HepG2 (cell line): ENCODE results near the gene DUS2. TPM values are rescaled to one million over a fixed set of nuclear protein-coding genes. Genes with fewer than 3 reads are reported as not detected.
A peak's percentile ranks its signal among the peaks of the same experiment; 100 is the strongest.

ENCODE experiments used
- AKAP8 ChIP-seq: sonication (generic); formaldehyde crosslinking; IDR thresholded peaks from 2 replicates; pipeline ENCODE4 v1.5.1; 2020; ENCODE audit warnings: mild to moderate bottlenecking, missing genetic modification reagents
- ATF7-NPFF ChIP-seq: sonication (generic); formaldehyde crosslinking; IDR thresholded peaks from 2 replicates; pipeline ENCODE4 v1.8.1; 2023; ENCODE audit warnings: mild to moderate bottlenecking, low read depth, missing genetic modification reagents, moderate library complexity
- EEA1 ChIP-seq: sonication (generic); formaldehyde crosslinking; IDR thresholded peaks from 2 replicates; pipeline ENCODE4 v1.5.1; 2020; ENCODE audit warnings: mild to moderate bottlenecking, missing genetic modification reagents, borderline replicate concordance
- ESRRA ChIP-seq: sonication (generic); formaldehyde crosslinking; IDR thresholded peaks from 2 replicates; pipeline ENCODE4 v1.5.1; 2020; ENCODE audit warnings: mild to moderate bottlenecking, low read depth, missing genetic modification reagents
- JUND ChIP-seq: sonication (generic); formaldehyde crosslinking; IDR thresholded peaks from 2 replicates; pipeline ENCODE4 v1.8.0; 2022; ENCODE audit warnings: mild to moderate bottlenecking, missing genetic modification reagents
- KLF9 ChIP-seq: IDR thresholded peaks from 2 replicates; pipeline ENCODE4 v1.6.1; 2016; ENCODE audit warnings: low read depth
- MAFF ChIP-seq: IDR thresholded peaks from 2 replicates; pipeline ENCODE4 v1.6.1; 2011; ENCODE audit warnings: low read depth, low read length, improper control_type of control experiment
- NONO ChIP-seq, 2 experiments: fragments of 450-650 bp in 1 of 2; sonication (generic) in 1 of 2; formaldehyde crosslinking in 1 of 2; IDR thresholded peaks in 1 of 2; conservative IDR thresholded peaks in 1 of 2; 2 replicates each; pipeline versions ENCODE4 v1.6.1 to v1.8.0; 2017 to 2022; ENCODE audit warnings: mild to moderate bottlenecking in 1 of 2, missing genetic modification reagents in 1 of 2, moderate library complexity in 1 of 2
- POLR2G ChIP-seq: fragments of 200-400 bp; formaldehyde crosslinking; IDR thresholded peaks from 2 replicates; pipeline ENCODE4 v1.6.1; 2018; ENCODE audit warnings: mild to moderate bottlenecking, low read depth, low read length, moderate library complexity
- PRDM10 ChIP-seq: sonication (generic); formaldehyde crosslinking; IDR thresholded peaks from 2 replicates; pipeline ENCODE4 v1.4.0; 2020; ENCODE audit warnings: low read depth, missing genetic modification reagents
- RELA ChIP-seq: sonication (generic); formaldehyde crosslinking; IDR thresholded peaks from 2 replicates; pipeline ENCODE4 v1.4.0; 2020; ENCODE audit warnings: missing genetic modification reagents
- ZFP90 ChIP-seq: sonication (generic); formaldehyde crosslinking; IDR thresholded peaks from 2 replicates; pipeline ENCODE4 v1.8.0; 2022; ENCODE audit warnings: missing genetic modification reagents, mild to moderate bottlenecking, inconsistent platforms, borderline replicate concordance
- ZNF263 ChIP-seq: sonication (generic); formaldehyde crosslinking; IDR thresholded peaks from 2 replicates; pipeline ENCODE4 v1.4.0; 2020; ENCODE audit warnings: missing genetic modification reagents
- polyA plus RNA-seq, 8 experiments: library from polyadenylated mRNA; depleted of rRNA in 3 of 8; stranded (reverse) in 7 of 8; unstranded in 1 of 8; fragments of >200 nt; fragmentation: Illumina TruSeq in 4 of 8; extraction: Trizol in 4 of 8; gene quantifications; 2 replicates each; pipeline versions ENCODE4 v1.2.1 to v1.2.3, GENCODE V29; 2011 to 2016; ENCODE audit warnings: low read depth in 4 of 8, missing spikeins in 1 of 8, mixed read lengths in 1 of 8; ENCODE audit not compliant: insufficient read depth in 1 of 8
- total RNA-seq, 5 experiments: library from RNA; depleted of rRNA; stranded (reverse); fragments of >200 nt; fragmentation: Illumina TruSeq; extraction: Trizol; gene quantifications; 2 replicates each; pipeline ENCODE4 v1.2.3, GENCODE V29; 2016; ENCODE audit warnings: low read depth in 1 of 5
- TF ChIP-seq, protein P1 (sequence below): sonication (generic); formaldehyde crosslinking; IDR thresholded peaks from 2 replicates; pipeline ENCODE4 v1.4.0; 2020; ENCODE audit warnings: missing genetic modification reagents
- TF ChIP-seq, protein P2 (sequence below): IDR thresholded peaks from 2 replicates; pipeline ENCODE4 v1.6.1; 2016
- TF ChIP-seq, protein P3 (sequence below): sonication (generic); formaldehyde crosslinking; IDR thresholded peaks from 2 replicates; pipeline ENCODE4 v1.5.0; 2020; ENCODE audit warnings: mild to moderate bottlenecking, missing genetic modification reagents, borderline replicate concordance

The DUS2 gene
- total and polyA plus RNA-seq, 2 of the 13 experiments (the other 11 are each of a cell fraction or from before 2014, with no cell fraction given): 17.8 to 25.1 TPM

GRCh38 chr16:67993207-67994039 lies 29.7 kb upstream of the DUS2 start (continued):
- TF ChIP-seq, protein P1, sequence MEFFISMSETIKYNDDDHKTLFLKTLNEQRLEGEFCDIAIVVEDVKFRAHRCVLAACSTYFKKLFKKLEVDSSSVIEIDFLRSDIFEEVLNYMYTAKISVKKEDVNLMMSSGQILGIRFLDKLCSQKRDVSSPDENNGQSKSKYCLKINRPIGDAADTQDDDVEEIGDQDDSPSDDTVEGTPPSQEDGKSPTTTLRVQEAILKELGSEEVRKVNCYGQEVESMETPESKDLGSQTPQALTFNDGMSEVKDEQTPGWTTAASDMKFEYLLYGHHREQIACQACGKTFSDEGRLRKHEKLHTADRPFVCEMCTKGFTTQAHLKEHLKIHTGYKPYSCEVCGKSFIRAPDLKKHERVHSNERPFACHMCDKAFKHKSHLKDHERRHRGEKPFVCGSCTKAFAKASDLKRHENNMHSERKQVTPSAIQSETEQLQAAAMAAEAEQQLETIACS (CRISPR knock-in tag): peak; percentile 62; the same call in 1 of the 2 replicates
- TF ChIP-seq PRDM10 (CRISPR knock-in tag) (peak; percentile 22; the same call in 1 of the 2 replicates), ESRRA (CRISPR knock-in tag) (0 out of 2 replicates have a peak, but pooled peaks have one; percentile 35), EEA1 (CRISPR knock-in tag) (peak; percentile 90; the same call in 1 of the 2 replicates), KLF9 (CRISPR knock-in tag) (0 out of 2 replicates have a peak, but pooled peaks have one; percentile 26), ATF7-NPFF (CRISPR knock-in tag) (peak; percentile 85), ZFP90 (CRISPR knock-in tag) (no peak; the same call in 1 of the 2 replicates), AKAP8 (CRISPR knock-in tag) (peak; percentile 95), ZNF263 (CRISPR knock-in tag) (peak; percentile 99), JUND (CRISPR knock-in tag) (no peak), MAFF (no peak), POLR2G (peak; percentile 75), NONO (IDR thresholded peaks at IDR 0.05) (no peak), NONO (CRISPR knock-in tag; conservative IDR thresholded peaks at IDR 0.05) (peak; percentile 86), RELA (CRISPR knock-in tag) (no peak)
- TF ChIP-seq, protein P2, sequence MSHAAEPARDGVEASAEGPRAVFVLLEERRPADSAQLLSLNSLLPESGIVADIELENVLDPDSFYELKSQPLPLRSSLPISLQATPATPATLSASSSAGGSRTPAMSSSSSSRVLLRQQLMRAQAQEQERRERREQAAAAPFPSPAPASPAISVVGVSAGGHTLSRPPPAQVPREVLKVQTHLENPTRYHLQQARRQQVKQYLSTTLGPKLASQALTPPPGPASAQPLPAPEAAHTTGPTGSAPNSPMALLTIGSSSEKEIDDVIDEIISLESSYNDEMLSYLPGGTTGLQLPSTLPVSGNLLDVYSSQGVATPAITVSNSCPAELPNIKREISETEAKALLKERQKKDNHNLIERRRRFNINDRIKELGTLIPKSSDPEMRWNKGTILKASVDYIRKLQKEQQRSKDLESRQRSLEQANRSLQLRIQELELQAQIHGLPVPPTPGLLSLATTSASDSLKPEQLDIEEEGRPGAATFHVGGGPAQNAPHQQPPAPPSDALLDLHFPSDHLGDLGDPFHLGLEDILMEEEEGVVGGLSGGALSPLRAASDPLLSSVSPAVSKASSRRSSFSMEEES (CRISPR knock-in tag): peak; percentile 40; the same call in 1 of the 2 replicates
- TF ChIP-seq, protein P3, sequence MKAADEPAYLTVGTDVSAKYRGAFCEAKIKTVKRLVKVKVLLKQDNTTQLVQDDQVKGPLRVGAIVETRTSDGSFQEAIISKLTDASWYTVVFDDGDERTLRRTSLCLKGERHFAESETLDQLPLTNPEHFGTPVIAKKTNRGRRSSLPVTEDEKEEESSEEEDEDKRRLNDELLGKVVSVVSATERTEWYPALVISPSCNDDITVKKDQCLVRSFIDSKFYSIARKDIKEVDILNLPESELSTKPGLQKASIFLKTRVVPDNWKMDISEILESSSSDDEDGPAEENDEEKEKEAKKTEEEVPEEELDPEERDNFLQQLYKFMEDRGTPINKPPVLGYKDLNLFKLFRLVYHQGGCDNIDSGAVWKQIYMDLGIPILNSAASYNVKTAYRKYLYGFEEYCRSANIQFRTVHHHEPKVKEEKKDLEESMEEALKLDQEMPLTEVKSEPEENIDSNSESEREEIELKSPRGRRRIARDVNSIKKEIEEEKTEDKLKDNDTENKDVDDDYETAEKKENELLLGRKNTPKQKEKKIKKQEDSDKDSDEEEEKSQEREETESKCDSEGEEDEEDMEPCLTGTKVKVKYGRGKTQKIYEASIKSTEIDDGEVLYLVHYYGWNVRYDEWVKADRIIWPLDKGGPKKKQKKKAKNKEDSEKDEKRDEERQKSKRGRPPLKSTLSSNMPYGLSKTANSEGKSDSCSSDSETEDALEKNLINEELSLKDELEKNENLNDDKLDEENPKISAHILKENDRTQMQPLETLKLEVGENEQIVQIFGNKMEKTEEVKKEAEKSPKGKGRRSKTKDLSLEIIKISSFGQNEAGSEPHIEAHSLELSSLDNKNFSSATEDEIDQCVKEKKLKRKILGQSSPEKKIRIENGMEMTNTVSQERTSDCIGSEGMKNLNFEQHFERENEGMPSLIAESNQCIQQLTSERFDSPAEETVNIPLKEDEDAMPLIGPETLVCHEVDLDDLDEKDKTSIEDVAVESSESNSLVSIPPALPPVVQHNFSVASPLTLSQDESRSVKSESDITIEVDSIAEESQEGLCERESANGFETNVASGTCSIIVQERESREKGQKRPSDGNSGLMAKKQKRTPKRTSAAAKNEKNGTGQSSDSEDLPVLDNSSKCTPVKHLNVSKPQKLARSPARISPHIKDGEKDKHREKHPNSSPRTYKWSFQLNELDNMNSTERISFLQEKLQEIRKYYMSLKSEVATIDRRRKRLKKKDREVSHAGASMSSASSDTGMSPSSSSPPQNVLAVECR (CRISPR knock-in tag): peak; percentile 86
